Stomach (tissue), 9 donors: Measurements from ENCODE around the gene ZNF816. TPM values are rescaled to one million over a fixed set of nuclear protein-coding genes. Genes with fewer than 3 reads are reported as not detected.
A peak's percentile ranks its signal among the peaks of the same experiment; 100 is the strongest.

Experiments used
- DNase-seq, 2 donors: peaks; one replicate each; pipeline versions ENCODE4 v3.0.0 to v3.0.0-alpha.2; 2013 to 2019
- H3K27ac ChIP-seq, 5 donors: fragments of 200-600 bp in 4 of 5; sonication (generic) in 4 of 5; one replicate each; pipeline ENCODE4 v1.5.1; 2013 to 2019; ENCODE audit warnings: mild to moderate bottlenecking in 1 of 5, moderate library complexity in 1 of 5
- H3K27me3 ChIP-seq, 3 donors: fragments of 200-600 bp; sonication (generic); one replicate each; pipeline ENCODE4 v1.5.1; 2017 to 2019; ENCODE audit warnings: mixed run types in 1 of 3
- H3K36me3 ChIP-seq, 4 donors: fragments of 200-600 bp; sonication (generic); 1 replicate in 3 of 4; 2 replicates in 1 of 4; pipeline ENCODE4 v1.5.1; 2016 to 2019
- H3K4me1 ChIP-seq, 4 donors: fragments of 200-600 bp; sonication (generic); one replicate each; pipeline ENCODE4 v1.5.1; 2016 to 2019
- H3K4me3 ChIP-seq, 4 donors: fragments of 200-600 bp; sonication (generic) in 3 of 4; one replicate each; pipeline ENCODE4 v1.5.1; 2016 to 2019; ENCODE audit warnings: mild to moderate bottlenecking in 1 of 4
- H3K9me3 ChIP-seq, 4 donors: fragments of 200-600 bp; sonication (generic); one replicate each; pipeline ENCODE4 v1.5.1; 2016 to 2019
- EP300 ChIP-seq: sonication (generic); formaldehyde crosslinking; IDR thresholded peaks from one replicate; pipeline ENCODE4 v1.6.1; 2017; ENCODE audit warnings: antibody characterized with exemption
- POLR2A ChIP-seq, 4 donors: fragments of 450-650 bp; IDR thresholded peaks; one replicate each; pipeline ENCODE4 v1.6.1; 2016; ENCODE audit warnings: antibody characterized with exemption in 4 of 4, control low read depth in 2 of 4, mild to moderate bottlenecking in 1 of 4, moderate library complexity in 1 of 4
- POLR2AphosphoS5 ChIP-seq, 3 donors: sonication (generic); formaldehyde crosslinking; IDR thresholded peaks; one replicate each; pipeline ENCODE4 v1.6.1; 2016; ENCODE audit warnings: antibody characterized with exemption in 3 of 3
- WGBS, 5 donors: extraction: QIAGEN DNeasy Blood & Tissue Kit in 3 of 5; methylation state at CpG; one replicate each; pipeline versions ENCODE4 v1.1.5 to v1.1.7; 2013 to 2018; 5-methylcytosine and 5-hydroxymethylcytosine counted together
- intact Hi-C: fragments of 100-400 bp; cut with DNase I; formaldehyde crosslinking; loops from one replicate; pipeline ENCODE4 v1.15.1; 2023; ENCODE audit warnings: low total_unique reads
- polyA plus RNA-seq, 3 donors: library from polyadenylated mRNA; stranded (reverse); fragments of 200-250 nt; gene quantifications; one replicate each; pipeline ENCODE4 v1.2.3, GENCODE V29; 2013
- total RNA-seq, 5 donors: library from RNA; depleted of rRNA; stranded (reverse); fragments of >200 nt; gene quantifications; one replicate each; pipeline versions ENCODE4 v1.1.0 to v1.2.3, GENCODE V29; 2014 to 2016
- TF ChIP-seq, protein P1 (sequence below), 7 experiments: fragments of 450-650 bp in 4 of 7; fragments of 200-600 bp in 3 of 7; sonication (generic) in 3 of 7; IDR thresholded peaks; one replicate each; pipeline ENCODE4 v1.5.1; 2016 to 2019; ENCODE audit warnings: antibody characterized with exemption in 7 of 7, control low read depth in 2 of 7, mild to moderate bottlenecking in 1 of 7
- donor health status: healthy with polysubstance abuse.
- donor health status: Bipolar disorder and iron deficiency.
- donor health status: healthy.

ZNF816 gene
- total and polyA plus RNA-seq, 8 donors = 2.9 to 41.4 (median 8.7) TPM

DNA sequence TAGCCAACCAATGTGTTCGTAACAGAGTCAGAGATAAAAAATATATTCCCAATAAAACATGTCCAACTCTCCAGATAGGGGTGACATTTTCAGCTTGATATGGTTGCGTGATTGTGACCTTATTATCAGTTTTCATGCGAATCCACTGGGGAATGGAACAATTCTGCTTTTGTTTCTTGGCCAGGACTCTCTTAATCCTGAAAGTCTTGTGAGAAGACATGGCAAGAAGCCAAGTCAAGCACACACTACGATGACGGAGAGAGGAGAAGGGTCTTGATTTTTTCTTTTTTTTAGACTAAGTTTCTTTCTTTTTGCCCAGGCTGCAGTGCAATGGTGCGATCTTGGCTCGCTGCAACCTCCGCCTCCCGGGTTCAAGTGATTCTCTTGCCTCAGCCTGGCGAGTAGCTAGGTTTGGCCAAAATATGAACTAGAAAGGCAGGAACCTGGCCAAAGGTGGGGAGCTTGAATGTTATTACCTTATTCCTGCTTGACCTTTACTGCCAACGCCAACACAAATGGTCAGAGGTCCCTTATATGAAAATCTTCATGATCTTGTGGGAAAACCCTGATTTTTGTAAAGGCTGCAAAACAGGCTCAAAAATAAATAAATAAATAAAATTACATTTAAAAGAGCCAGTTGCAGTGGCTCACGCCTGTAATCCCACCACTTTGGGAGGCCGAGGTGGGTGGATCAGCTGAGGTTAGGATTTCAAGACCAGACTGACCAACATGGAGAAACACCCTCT is 14.5 kb downstream of the ZNF816 start:
- Histone ChIP-seq H3K36me3 (peaks cover 34 to 52% (median 40%) of the 10 kb centered on the region in 4 donors), H3K4me1 (peaks cover 0 to 15% (median 8%) of the 10 kb centered on the region in 4 donors), H3K27ac (no peak overlapping the region), H3K27me3 (no peaks in the 10 kb centered on the region), H3K4me3 (no peak overlapping the region), H3K9me3 (peaks cover 62 to 77% (median 73%) of the 10 kb centered on the region in 4 donors)
- WGBS, 5 donors = 87 to 94% (median 90%) methylated on average over 13 of the region's 13 CpGs
- intact Hi-C loops = no loop called here
- TF ChIP-seq EP300 = no peak
- TF ChIP-seq, protein P1, sequence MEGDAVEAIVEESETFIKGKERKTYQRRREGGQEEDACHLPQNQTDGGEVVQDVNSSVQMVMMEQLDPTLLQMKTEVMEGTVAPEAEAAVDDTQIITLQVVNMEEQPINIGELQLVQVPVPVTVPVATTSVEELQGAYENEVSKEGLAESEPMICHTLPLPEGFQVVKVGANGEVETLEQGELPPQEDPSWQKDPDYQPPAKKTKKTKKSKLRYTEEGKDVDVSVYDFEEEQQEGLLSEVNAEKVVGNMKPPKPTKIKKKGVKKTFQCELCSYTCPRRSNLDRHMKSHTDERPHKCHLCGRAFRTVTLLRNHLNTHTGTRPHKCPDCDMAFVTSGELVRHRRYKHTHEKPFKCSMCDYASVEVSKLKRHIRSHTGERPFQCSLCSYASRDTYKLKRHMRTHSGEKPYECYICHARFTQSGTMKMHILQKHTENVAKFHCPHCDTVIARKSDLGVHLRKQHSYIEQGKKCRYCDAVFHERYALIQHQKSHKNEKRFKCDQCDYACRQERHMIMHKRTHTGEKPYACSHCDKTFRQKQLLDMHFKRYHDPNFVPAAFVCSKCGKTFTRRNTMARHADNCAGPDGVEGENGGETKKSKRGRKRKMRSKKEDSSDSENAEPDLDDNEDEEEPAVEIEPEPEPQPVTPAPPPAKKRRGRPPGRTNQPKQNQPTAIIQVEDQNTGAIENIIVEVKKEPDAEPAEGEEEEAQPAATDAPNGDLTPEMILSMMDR (IDR thresholded peaks at IDR 0.05) = no peak
- no peak for TF ChIP-seq POLR2AphosphoS5 (IDR thresholded peaks at IDR 0.05)
- TF ChIP-seq POLR2A (IDR thresholded peaks at IDR 0.05) = no peak
- no peak for DNase-seq

GRCh38 chr19:52946322-52947310 is 16.1 kb downstream of the ZNF816 start:
- peak; percentile 80 to 87 for DNase-seq
- Histone ChIP-seq H3K4me1 (peaks cover 0 to 22% (median 15%) of the 10 kb centered on the region in 4 donors), H3K36me3 (peaks cover 18 to 36% (median 24%) of the 10 kb centered on the region in 4 donors), H3K27me3 (no peaks in the 10 kb centered on the region), H3K27ac (peak overlapping the region in 4 of 5 donors; percentile 93 to 95 (median 94)), H3K9me3 (peaks cover 49 to 61% (median 57%) of the 10 kb centered on the region in 4 donors), H3K4me3 (peak overlapping the region in 1 of 4 donors; percentile 34)
- 26 to 49% (median 42%) methylated on average over 36 to 39 of the region's 39 CpGs for WGBS, 5 donors
- TF ChIP-seq POLR2A (IDR thresholded peaks at IDR 0.05) = no peak
- no peak for TF ChIP-seq POLR2AphosphoS5 (IDR thresholded peaks at IDR 0.05)
- TF ChIP-seq, protein P1 (IDR thresholded peaks at IDR 0.05) = no peak
- intact Hi-C loops = no loop called here

DNA sequence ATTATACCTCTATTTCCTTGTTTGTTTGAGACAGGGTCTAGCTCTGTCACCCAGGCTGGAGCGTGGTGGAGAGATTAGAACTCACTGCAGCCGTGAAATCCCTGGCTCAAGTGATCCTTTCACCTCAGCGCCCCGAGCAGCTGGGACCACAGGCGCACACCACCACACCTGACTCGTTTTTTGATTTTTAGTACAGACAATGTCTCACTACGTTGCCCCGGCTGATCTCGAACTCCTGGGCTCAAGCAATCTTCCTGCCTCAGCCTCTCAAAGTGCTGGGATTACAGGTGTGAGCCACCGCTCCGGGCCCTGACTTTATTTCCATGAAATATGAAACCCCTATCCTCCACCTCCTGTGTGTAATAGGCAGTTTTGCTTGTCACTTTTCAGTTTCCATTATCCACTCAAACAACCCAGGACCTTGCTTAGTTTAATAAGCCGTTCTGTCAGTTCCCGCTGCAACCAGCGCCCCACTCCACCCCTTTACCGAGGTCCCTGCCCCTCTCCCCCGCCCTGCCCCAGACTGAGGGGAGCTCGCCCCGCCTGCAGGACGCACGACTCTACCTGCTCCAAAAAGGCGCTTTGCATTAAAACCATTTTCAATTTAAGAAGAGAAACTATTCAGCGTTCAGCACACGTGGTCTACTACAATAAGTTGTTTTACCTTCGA is 16.9 kb downstream of the ZNF816 start:
- DNase-seq = peak; percentile 23 to 34
- peaks cover 43 to 53% (median 49%) of the 10 kb centered on the region in 4 donors for H3K9me3 ChIP-seq
- no peaks in the 10 kb centered on the region for H3K27me3 ChIP-seq
- intact Hi-C loops = no loop called here
- H3K36me3 ChIP-seq = peaks cover 10 to 28% (median 16%) of the 10 kb centered on the region in 4 donors
- peaks cover 0 to 30% (median 22%) of the 10 kb centered on the region in 4 donors for H3K4me1 ChIP-seq
- TF ChIP-seq, protein P1 (IDR thresholded peaks at IDR 0.05) = no peak
- TF ChIP-seq POLR2AphosphoS5 (IDR thresholded peaks at IDR 0.05) (no peak), POLR2A (IDR thresholded peaks at IDR 0.05) (no peak), EP300 (no peak)
- peak overlapping the region in 1 of 4 donors; percentile 34 for H3K4me3 ChIP-seq
- H3K27ac ChIP-seq = peak overlapping the region; percentile 74 to 95 (median 93)
- 29 to 52% (median 41%) methylated on average over 24 of the region's 24 CpGs for WGBS, 5 donors
